PC-3 (cell line): Measurements from ENCODE around the gene BCL2L11.

ENCODE experiments used
- CTCF ChIP-seq: fragments of 300-600 bp; sonication (generic); conservative IDR thresholded peaks from 2 replicates; pipeline ENCODE4 v1.5.1; 2017; ENCODE audit warnings: antibody characterized with exemption, low read depth, mild to moderate bottlenecking, low read length
- EZH2 ChIP-seq: fragments of 300-600 bp; sonication (generic); IDR thresholded peaks from one replicate; pipeline ENCODE4 v1.6.1; 2017; ENCODE audit warnings: antibody characterized with exemption, mild to moderate bottlenecking, low read length; ENCODE audit not compliant: unreplicated experiment

- no peak for TF ChIP-seq CTCF
- TF ChIP-seq EZH2: no peak
Measured at GRCh38 chr2:111166115-111166514, 45.4 kb downstream of the BCL2L11 start.
